Stimulated activated CD8-positive, alpha-beta memory T cell treated with anti-CD3 and anti-CD28 coated beads, Interleukin-2, amount 100 ng/mL, for 48 hours (primary cell): ENCODE data around the gene PRODH2.

Experiments used
- DNase-seq, 2 donors: peaks; one replicate each; pipeline ENCODE4 v3.0.0-alpha.2; 2020; ENCODE audit warnings: low read depth in 2 of 2

Gene PRODH2

DNA sequence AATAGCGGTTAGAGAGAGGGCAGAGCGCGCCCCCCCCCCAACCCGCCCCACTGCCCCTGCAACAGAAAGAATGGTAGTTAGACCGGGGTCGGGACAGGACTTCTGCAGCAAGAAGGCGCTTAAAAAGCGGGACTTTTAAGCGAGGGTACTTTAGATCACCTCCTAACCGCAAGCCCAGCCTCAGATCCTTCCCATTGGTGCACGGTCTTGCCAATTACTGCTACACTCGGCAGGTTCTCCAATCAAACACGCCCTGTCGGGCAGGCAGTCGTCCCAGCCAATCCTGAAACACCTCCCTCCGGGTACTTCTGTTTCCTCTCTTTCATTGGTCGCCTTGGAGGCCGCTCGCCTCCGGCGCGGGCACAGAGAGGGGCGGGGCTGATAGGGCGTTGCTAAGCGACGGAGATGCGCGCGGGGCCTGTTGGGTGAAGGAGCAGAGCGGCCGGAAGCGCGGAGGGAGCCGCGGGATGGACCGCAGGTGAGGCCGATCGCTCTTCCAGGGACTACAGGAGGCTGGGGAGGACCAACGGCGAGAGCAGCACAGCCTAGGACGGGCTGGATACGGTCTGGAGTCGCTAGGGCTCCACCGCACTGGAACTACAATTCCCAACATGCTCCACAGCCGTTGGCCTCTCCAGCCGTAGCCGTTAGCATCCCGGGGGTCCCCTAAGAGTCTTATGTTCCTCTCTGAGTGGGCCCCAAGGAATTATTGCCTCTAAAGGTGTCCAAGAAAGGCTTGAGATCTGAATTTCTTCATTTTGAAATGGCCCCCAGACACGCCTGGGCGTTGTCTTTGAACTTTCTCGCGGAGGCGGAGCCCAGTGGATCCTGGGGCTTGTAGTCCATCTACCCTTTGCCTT lies 54.7 kb downstream of the PRODH2 start, which contains the start of gene PROSER3:
Gene PROSER3 (plus strand): TSS at position 428 of the 860 bp plus-strand sequence. CDS start 40 bp downstream, at position 468.
- DNase-seq = peak; percentile 94 to 98

DNA sequence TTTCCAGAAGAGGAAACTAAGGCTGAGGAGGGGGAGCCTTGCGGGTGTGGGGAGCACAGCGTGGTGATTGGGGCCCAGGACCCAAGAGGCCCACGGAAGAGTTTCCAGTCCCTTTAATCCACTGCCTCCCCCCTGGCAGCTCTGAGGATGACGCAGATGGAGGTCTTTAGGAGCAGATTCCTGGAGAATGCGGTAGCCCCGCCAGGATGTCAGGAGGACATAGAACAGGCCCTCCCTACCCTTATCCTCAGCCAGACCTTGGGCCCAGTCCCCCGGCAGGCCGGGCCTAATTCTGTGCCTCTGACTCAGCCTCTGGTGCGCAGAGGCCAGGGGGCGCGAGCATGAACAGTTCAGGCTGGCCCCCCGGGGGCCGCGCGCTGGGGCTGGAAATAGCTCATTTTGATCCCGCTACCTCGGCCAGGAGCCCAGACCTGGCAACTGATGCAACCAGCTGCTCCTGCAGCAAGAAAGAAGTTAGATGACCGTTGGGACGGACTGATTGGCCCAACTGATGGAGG lies 55.4 kb downstream of the PRODH2 start:
- no peak for DNase-seq

DNA sequence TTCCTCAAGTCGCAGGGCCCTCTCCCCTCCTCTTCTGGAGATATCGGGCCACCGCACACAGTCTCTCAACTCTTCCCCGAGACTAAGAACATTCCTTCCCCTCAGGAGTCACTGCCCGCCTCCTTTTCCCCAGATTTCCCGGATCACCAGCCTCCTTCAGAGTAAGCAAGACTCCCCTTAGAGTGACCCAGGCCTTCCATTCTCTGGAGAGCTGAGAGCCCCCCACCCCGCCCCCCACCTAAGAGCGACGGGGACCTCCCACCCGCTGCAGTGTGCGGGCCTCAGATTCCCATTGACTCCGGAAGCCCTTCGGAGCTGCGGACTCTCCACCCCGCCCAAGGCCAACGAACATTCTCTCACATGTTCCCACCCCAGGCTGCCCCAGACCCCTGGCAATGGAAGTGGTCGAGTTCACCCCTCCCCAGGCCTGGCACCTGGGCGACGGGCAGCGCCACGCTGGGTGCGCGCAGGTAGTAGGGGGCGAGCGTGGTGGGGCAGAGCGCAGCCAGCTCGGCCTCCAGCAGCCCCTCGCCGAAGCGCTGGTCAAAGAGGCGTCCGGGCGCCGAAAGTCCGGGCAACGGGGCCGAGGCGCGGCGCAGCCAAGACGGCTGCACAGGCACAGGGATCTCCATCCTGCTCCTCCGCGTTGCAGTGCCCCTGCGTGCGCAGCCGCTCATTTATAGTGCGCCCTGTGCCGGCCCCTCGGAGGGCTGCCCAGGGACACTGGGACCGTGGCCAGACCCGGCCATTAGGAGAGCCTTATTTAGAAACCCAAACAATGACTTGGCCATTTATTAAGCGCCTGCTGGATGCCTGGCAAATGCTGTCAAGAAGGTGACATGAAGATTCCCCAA lies 56.0 kb downstream of the PRODH2 start, which contains the start of gene HSPB6:
Gene HSPB6 (minus strand): TSS at position 653 of the 854 bp plus-strand sequence. CDS start 21 bp downstream, at position 632.
- no peak for DNase-seq

DNA sequence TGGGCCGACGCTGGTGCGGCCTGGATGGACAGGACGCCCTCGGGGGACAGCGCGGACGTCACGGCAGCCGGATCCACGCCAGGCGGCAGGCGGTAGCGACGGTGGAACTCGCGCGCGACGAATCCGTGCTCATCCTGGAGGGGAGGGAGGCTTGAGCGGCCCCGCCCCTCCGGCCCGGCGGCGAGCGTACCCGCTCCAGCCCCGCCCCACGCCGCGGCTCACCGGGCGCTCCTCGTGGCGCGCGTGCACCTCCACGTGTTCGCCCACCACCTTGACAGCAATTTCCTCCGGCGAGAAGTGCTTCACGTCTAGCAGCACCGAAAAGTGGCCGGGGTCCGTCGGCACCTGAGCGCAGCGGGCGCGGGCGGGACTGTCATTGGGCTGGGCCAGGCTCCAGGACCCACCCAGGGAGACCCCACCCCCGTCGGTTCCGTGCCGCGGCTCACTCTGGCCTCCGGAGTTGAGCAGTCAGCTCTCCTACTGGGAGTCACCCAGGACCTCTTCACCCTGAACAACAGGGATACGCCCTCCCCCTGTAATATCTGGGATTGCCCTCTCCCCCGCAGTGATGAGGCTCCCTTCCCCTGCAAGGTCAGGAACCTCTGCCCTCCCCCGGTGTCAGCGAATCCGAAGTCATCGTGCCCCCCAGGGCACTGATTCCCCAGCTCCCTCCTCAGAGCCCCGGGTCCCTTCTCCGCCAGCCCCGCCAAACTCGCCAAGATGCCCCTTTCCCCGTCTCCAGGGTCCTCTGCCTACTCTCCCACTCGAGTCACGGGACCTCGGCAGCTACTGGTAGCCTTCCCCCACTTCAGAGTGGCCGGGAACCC lies 56.9 kb downstream of the PRODH2 start:
- peak in 1 of 2 donors; percentile 45 for DNase-seq

DNA sequence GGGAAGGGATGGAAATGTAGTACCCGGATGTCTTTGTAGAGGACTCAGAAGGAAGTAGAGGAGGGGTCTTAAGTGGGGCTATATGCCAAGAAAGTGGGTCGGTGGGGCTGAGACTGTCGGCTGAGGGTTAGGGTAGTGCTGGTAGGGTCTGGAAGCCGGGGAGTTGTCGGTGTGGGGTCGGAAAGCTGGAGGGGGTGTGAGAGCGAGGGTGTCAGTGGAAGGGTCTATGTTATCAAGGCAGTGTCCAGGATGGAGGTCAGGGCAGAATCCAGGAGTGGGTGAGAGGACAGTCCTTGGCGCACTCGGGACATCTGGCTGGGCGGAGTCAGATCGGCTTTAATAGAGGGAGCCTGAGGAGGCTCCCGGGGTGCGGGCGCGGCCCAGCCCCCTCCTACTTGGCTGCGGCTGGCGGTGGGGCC lies 57.5 kb downstream of the PRODH2 start:
- DNase-seq = no peak

DNA sequence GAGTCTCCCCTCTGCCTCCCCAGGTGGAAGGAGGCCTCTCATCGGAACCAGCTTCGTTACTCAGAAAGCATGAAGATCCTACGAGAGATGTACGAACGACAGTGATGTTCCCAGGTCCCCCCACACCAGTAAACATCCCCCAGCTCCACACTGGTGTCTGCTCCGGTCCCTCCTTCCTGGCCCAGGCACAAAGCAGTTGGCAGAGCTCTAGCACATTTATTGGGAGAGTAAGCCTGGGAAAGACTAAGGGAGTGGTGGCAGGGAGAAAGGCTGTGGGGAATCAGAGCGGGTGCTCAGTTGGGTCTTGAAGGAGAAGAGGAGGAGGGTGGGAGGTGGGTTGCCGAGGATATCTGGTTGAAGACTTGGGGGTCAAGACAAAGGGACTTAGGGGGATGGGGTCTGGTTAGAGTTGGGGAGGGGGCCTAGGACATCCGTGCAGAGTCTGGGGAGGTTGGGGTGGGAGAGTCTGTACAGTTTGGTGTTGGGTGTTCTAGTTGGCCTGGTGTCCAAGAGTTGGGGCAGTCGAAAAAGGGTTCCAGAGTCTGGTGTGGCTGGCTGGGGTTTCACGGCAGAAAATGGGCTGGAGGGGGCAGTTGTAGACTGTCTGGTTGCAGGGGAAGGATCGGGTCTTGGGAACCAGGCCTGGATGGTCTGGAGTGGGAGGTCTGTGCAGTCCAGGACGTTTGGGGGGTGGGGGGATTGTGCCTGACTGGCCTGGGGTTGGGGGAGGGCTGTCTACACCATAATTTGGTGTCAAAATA lies 58.1 kb downstream of the PRODH2 start:
- DNase-seq = no peak

DNA sequence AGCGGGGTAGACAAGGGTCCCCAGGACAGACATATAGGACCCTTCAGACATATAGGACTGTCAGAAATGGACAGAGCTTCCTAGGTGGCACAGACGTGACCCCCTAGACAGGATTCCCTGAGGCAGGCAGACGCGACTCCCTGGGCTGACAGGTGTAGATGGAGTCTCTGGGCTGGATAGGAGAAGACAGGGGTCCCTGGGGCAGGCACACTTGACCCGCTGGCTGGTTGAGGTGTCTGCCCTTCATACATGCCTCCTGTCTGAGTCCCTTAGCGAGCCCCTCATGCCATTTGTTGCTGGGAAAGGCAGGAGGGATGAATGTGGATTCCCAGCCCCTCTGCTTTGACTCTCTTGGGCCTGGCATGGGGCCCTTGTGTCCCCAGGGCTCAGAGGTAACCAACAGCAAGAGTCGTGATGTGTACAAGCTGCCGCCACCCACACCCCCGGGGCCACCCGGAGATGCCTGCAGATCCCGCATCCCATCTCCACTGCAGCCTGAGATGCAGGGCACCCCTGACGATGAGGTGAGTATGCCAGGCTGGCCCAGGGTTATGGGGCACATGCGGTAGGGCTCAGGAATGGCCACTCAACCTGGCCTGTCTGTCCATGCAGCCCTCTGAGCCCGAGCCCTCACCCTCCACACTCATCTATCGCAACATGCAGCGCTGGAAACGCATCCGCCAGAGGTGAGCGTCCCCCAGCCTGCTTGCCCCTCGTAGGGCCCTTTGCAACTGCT lies 58.8 kb downstream of the PRODH2 start:
- no peak for DNase-seq

DNA sequence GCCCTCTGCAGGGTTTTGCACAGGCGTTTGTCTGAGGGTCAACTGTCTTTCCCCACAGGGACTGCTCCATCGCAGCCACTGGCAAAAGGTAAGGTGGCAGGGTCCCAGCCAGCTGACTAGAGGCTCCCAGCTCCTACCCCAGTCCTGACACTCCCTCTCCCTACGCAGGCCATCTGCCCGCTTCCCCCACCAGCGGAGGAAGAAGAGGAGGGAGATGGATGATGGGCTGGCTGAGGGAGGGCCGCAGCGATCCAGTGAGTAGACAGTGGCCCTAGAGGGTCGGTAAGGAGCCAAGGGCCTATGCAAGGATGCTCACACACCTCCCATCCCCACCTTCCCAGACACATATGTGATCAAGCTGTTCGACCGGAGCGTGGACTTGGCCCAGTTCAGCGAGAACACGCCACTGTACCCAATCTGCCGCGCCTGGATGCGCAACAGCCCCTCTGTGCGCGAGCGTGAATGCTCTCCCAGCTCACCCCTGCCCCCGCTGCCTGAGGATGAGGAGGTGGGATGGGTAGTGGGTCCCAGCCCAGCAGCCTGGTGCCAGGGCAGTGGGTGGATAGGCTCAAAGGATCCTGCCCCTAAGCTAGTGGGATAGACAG lies 59.8 kb downstream of the PRODH2 start:
- DNase-seq = no peak

DNA sequence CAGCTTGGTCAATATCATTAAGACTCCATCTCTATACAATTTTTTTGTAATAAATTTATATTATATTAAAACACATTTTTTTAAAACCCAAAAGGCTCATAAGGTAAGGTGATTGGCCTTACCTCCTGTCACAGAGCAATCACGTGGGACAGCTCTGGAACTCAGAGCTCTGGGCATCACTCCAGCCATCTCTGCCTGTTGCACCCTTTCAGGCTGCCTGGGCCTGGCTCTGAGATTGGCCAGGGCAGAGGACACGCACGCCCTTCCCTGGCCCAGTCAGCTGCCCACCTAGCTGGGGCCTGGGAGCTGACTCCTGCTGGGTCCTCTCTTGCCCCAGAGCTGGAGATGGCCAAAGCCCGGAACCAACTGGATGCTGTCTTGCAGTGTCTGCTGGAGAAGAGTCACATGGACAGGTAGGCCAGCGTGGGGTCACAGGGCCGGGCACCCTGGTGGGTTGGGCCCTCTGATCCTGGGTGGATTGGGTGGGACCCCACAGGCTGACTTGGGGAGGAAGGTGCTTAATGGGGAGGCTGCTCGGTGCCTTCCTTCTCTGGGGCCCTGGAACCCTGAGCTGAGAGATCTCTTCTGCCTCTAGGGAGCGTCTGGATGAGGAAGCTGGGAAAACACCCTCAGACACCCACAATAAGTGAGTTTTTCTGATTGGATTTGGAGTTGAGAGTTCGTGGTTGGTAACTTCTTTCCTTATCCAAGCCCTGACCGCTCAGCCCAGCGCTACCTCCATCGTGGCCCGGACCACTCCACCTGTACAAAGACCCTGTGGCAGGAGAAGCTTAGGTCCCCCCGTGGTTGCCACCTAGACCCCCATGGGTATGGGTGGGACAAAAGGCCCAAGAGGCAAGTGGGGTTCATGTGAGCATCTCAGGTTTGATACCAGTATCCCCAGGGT lies 60.6 kb downstream of the PRODH2 start:
- no peak for DNase-seq

DNA sequence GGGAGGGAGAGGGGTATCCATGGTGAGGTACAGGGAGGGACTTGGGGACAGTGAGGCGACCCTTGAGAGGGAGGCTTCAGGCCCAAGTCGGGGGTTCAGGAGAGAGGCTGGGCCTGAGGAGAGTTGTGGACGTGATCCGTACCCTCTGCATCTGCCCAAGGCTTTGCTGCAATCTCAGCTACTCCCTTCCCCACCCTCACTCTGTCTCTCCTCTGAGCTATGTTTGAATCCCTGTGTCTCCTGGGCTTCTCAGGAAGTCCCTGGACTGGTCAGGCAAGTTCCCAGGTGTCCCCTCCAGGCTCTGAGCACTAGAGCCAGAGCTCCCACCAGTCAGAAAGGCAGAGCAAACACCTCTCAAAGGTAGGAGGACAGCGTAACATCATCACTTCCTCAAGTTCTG lies 62.5 kb downstream of the PRODH2 start:
- no peak for DNase-seq
